Measurements from ENCODE around the gene PDHA2. TPM values are rescaled to one million over a fixed set of nuclear protein-coding genes. Genes with fewer than 3 reads are reported as not detected.

The PDHA2 gene
- not detected in 2 replicates for total RNA-seq (2022)
- Bru-seq, nascent RNA, result not detected
- not detected for BruChase-seq, experiment 1, labeled RNA remaining after a 6-hour chase
- BruChase-seq, experiment 2, labeled RNA remaining after a 2-hour chase, result not detected
- long read RNA-seq, result 0 reads

GRCh38 chr4:95839891-95840290 is at the start of gene PDHA2:
Gene PDHA2 (plus strand): TSS chr4:95840093. CDS start chr4:95840151, 58 bp downstream.
- TF ChIP-seq, protein P1, sequence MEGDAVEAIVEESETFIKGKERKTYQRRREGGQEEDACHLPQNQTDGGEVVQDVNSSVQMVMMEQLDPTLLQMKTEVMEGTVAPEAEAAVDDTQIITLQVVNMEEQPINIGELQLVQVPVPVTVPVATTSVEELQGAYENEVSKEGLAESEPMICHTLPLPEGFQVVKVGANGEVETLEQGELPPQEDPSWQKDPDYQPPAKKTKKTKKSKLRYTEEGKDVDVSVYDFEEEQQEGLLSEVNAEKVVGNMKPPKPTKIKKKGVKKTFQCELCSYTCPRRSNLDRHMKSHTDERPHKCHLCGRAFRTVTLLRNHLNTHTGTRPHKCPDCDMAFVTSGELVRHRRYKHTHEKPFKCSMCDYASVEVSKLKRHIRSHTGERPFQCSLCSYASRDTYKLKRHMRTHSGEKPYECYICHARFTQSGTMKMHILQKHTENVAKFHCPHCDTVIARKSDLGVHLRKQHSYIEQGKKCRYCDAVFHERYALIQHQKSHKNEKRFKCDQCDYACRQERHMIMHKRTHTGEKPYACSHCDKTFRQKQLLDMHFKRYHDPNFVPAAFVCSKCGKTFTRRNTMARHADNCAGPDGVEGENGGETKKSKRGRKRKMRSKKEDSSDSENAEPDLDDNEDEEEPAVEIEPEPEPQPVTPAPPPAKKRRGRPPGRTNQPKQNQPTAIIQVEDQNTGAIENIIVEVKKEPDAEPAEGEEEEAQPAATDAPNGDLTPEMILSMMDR (IDR thresholded peaks at IDR 0.05; ENCODE audit: unreplicated experiment), result no peak
- DNase-seq, result no peak
- no TSS peak for BruUV-seq (replicated peaks)
- Mint-ChIP-seq H3K36me3 (ENCODE audit: insufficient read depth, unreplicated experiment) (no peaks in the 10 kb centered on the region), H3K27me3 (ENCODE audit: unreplicated experiment) (no peaks in the 10 kb centered on the region), H3K27ac (ENCODE audit: unreplicated experiment) (no peak within 1 kb of the TSS), H3K9me3 (ENCODE audit: low read depth, unreplicated experiment) (no peaks in the 10 kb centered on the region), H3K4me3 (ENCODE audit: low read depth, unreplicated experiment) (no peak within 1 kb of the TSS), H3K4me1 (ENCODE audit: low read depth, unreplicated experiment) (no peaks in the 10 kb centered on the region)
- intact Hi-C loops (cut with micrococcal nuclease; ENCODE audit: unreplicated experiment), result no loop called here
- CTCF ChIA-PET, result no interaction called here

DNA sequence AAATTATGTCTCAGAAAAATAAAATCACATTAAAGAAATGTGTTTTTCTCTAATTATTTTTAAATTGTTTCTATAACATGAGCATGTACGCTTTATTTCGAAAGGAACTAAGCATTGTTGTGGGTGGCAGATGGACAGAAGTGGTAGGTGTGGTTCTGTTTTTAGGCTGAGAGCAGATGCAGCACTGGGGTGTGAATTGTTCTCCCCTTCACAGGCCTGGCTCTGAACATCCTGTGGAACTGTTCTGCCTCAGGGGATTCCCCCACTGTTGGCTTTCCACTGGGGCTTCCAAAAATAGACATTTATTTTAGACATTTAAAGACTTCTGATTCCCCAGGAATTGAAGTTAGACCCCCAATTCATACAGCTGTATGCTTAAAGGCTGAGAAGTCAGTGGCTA is 41.9 kb upstream of the PDHA2 start:
- no peak overlapping the region for H3K27ac Mint-ChIP-seq (ENCODE audit: unreplicated experiment)

GRCh38 chr4:95798727-95799126 is 41.2 kb upstream of the PDHA2 start:
- no peaks in the 10 kb centered on the region for H3K4me1 Mint-ChIP-seq (ENCODE audit: low read depth, unreplicated experiment)
- H3K4me3 Mint-ChIP-seq (ENCODE audit: low read depth, unreplicated experiment), result no peak overlapping the region
- TF ChIP-seq, protein P1 (IDR thresholded peaks at IDR 0.05; ENCODE audit: unreplicated experiment), result no peak
- no TSS peak for BruUV-seq (replicated peaks)
- no peak for DNase-seq
- peaks cover 6% of the 10 kb centered on the region for H3K9me3 Mint-ChIP-seq (ENCODE audit: low read depth, unreplicated experiment)
- CTCF ChIA-PET, result no interaction called here
- no peaks in the 10 kb centered on the region for H3K27me3 Mint-ChIP-seq (ENCODE audit: unreplicated experiment)
- no peaks in the 10 kb centered on the region for H3K36me3 Mint-ChIP-seq (ENCODE audit: insufficient read depth, unreplicated experiment)
- intact Hi-C loops (cut with micrococcal nuclease; ENCODE audit: unreplicated experiment), result no loop called here
- H3K27ac Mint-ChIP-seq (ENCODE audit: unreplicated experiment), result no peak overlapping the region

More for the DNA sequence above, 41.9 kb upstream of the PDHA2 start:
- Mint-ChIP-seq H3K4me3 (ENCODE audit: low read depth, unreplicated experiment) (no peak overlapping the region), H3K36me3 (ENCODE audit: insufficient read depth, unreplicated experiment) (no peaks in the 10 kb centered on the region), H3K27me3 (ENCODE audit: unreplicated experiment) (no peaks in the 10 kb centered on the region), H3K9me3 (ENCODE audit: low read depth, unreplicated experiment) (peaks cover 6% of the 10 kb centered on the region), H3K4me1 (ENCODE audit: low read depth, unreplicated experiment) (no peaks in the 10 kb centered on the region)
- CTCF ChIA-PET, result no interaction called here
- intact Hi-C loops (cut with micrococcal nuclease; ENCODE audit: unreplicated experiment), result no loop called here
- DNase-seq, result no peak
- TF ChIP-seq, protein P1 (IDR thresholded peaks at IDR 0.05; ENCODE audit: unreplicated experiment), result no peak
- no TSS peak for BruUV-seq (replicated peaks)

DNA sequence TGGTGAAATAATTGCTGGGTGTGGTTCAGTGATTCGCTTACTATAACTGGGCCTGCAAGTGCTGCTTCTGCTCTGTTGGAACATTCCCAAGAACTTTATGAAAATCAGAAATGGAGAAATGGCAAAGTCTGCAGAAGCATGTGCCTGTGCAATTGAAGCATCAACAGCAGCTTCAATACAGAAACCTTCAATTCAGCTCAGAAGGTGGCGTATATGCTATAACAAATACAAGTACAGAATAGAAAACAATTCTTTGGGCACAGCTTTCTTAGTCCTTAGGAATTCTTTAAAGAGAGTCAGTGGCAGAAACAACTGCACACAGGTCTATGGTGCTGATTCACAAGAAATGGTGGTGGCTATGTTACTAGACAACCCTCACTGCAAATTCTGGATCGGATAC is 18.0 kb upstream of the PDHA2 start:
- Mint-ChIP-seq H3K27me3 (ENCODE audit: unreplicated experiment) (no peaks in the 10 kb centered on the region), H3K27ac (ENCODE audit: unreplicated experiment) (no peak overlapping the region), H3K4me1 (ENCODE audit: low read depth, unreplicated experiment) (no peaks in the 10 kb centered on the region), H3K4me3 (ENCODE audit: low read depth, unreplicated experiment) (no peak overlapping the region), H3K9me3 (ENCODE audit: low read depth, unreplicated experiment) (no peaks in the 10 kb centered on the region), H3K36me3 (ENCODE audit: insufficient read depth, unreplicated experiment) (no peaks in the 10 kb centered on the region)
- TF ChIP-seq, protein P1 (IDR thresholded peaks at IDR 0.05; ENCODE audit: unreplicated experiment), result no peak
- CTCF ChIA-PET, result no interaction called here
- no peak for DNase-seq
- intact Hi-C loops (cut with micrococcal nuclease; ENCODE audit: unreplicated experiment), result no loop called here
- no TSS peak for BruUV-seq (replicated peaks)

Data from Calu3 (cell line).